ENCODE data around the gene RBM44. TPM values are rescaled to one million over a fixed set of nuclear protein-coding genes. Genes with fewer than 3 reads are reported as not detected.
"Not testable (repeated sequence)": the region's sequence is repeated elsewhere in the genome, so short reads cannot be mapped to it uniquely, and the experiment has no call there.

Gene RBM44
- total RNA-seq, 1 experiment from 2014 or later: 0.14 TPM

GRCh38 chr2:237835372-237835771 lies 36.8 kb downstream of the RBM44 start:
- no peak overlapping the region for H3K27ac Mint-ChIP-seq (ENCODE audit: unreplicated experiment)
- no peaks in the 10 kb centered on the region for H3K27me3 ChIP-seq (replicated peaks; ENCODE audit: control insufficient read depth, insufficient read depth, low read length)
- no peaks in the 10 kb centered on the region for H3K36me3 Mint-ChIP-seq (ENCODE audit: insufficient read depth, unreplicated experiment)
- intact Hi-C loops (cut with micrococcal nuclease; ENCODE audit: unreplicated experiment): no loop called here
- DNase-seq: no peak
- no peak overlapping the region for H3K4me3 ChIP-seq (ENCODE audit: low read depth, low read length)
- H3K4me3 Mint-ChIP-seq (ENCODE audit: unreplicated experiment): no peak overlapping the region
- TF ChIP-seq, protein P1, sequence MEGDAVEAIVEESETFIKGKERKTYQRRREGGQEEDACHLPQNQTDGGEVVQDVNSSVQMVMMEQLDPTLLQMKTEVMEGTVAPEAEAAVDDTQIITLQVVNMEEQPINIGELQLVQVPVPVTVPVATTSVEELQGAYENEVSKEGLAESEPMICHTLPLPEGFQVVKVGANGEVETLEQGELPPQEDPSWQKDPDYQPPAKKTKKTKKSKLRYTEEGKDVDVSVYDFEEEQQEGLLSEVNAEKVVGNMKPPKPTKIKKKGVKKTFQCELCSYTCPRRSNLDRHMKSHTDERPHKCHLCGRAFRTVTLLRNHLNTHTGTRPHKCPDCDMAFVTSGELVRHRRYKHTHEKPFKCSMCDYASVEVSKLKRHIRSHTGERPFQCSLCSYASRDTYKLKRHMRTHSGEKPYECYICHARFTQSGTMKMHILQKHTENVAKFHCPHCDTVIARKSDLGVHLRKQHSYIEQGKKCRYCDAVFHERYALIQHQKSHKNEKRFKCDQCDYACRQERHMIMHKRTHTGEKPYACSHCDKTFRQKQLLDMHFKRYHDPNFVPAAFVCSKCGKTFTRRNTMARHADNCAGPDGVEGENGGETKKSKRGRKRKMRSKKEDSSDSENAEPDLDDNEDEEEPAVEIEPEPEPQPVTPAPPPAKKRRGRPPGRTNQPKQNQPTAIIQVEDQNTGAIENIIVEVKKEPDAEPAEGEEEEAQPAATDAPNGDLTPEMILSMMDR (IDR thresholded peaks at IDR 0.05; ENCODE audit: insufficient read depth in 1 of 2, low read depth in 1 of 2, low read length in 1 of 2, severe bottlenecking in 1 of 2, unreplicated experiment in 1 of 2): no peak
- no peaks in the 10 kb centered on the region for H3K36me3 ChIP-seq (ENCODE audit: control insufficient read depth, insufficient read depth, low read length)
- no peaks in the 10 kb centered on the region for H3K9me3 Mint-ChIP-seq (ENCODE audit: unreplicated experiment)
- ChIA-PET POLR2A (no interaction called here), CTCF (no interaction called here)
- no peaks in the 10 kb centered on the region for H3K27me3 Mint-ChIP-seq (ENCODE audit: insufficient read depth, unreplicated experiment)
- no TSS peak for BruUV-seq (replicated peaks)
- no peaks in the 10 kb centered on the region for H3K4me1 Mint-ChIP-seq (ENCODE audit: low read depth, unreplicated experiment)
- H3K9me3 ChIP-seq: no peaks in the 10 kb centered on the region
- H3K4me1 ChIP-seq: no peaks in the 10 kb centered on the region

DNA sequence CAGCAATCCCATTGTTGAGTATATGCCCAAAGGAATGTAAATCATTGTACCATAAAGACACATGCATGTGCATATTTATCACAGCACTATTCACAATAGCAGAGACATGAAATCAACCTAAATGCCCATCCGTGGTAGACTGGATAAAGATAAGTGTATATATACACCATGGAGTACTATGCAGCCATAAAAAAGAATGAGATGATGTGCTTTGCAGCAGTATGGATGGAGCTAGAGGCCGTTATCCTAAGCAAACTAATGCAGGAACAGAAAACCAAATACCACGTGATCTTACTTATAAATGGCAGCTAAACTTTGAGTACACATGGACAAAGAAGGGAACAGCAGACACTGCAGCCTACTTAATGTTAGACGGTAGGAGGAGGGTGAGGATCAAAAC lies 42.5 kb downstream of the RBM44 start:
- no TSS peak for BruUV-seq (replicated peaks)
- H3K4me3 ChIP-seq (ENCODE audit: low read depth, low read length): no peak overlapping the region
- no peaks in the 10 kb centered on the region for H3K27me3 ChIP-seq (replicated peaks; ENCODE audit: control insufficient read depth, insufficient read depth, low read length)
- ChIA-PET POLR2A (no interaction called here), CTCF (no interaction called here)
- H3K9me3 Mint-ChIP-seq (ENCODE audit: unreplicated experiment): no peaks in the 10 kb centered on the region
- no peaks in the 10 kb centered on the region for H3K4me1 ChIP-seq
- TF ChIP-seq, protein P1 (IDR thresholded peaks at IDR 0.05; ENCODE audit: insufficient read depth in 1 of 2, low read depth in 1 of 2, low read length in 1 of 2, severe bottlenecking in 1 of 2, unreplicated experiment in 1 of 2): no peak
- DNase-seq: no peak
- intact Hi-C loops (cut with micrococcal nuclease; ENCODE audit: unreplicated experiment): no loop called here
- no peaks in the 10 kb centered on the region for H3K9me3 ChIP-seq
- H3K4me3 Mint-ChIP-seq (ENCODE audit: unreplicated experiment): no peak overlapping the region
- no peaks in the 10 kb centered on the region for H3K4me1 Mint-ChIP-seq (ENCODE audit: low read depth, unreplicated experiment)
- no peaks in the 10 kb centered on the region for H3K27me3 Mint-ChIP-seq (ENCODE audit: insufficient read depth, unreplicated experiment)
- no peaks in the 10 kb centered on the region for H3K36me3 Mint-ChIP-seq (ENCODE audit: insufficient read depth, unreplicated experiment)
- H3K36me3 ChIP-seq (ENCODE audit: control insufficient read depth, insufficient read depth, low read length): no peaks in the 10 kb centered on the region
- no peak overlapping the region for H3K27ac Mint-ChIP-seq (ENCODE audit: unreplicated experiment)

DNA sequence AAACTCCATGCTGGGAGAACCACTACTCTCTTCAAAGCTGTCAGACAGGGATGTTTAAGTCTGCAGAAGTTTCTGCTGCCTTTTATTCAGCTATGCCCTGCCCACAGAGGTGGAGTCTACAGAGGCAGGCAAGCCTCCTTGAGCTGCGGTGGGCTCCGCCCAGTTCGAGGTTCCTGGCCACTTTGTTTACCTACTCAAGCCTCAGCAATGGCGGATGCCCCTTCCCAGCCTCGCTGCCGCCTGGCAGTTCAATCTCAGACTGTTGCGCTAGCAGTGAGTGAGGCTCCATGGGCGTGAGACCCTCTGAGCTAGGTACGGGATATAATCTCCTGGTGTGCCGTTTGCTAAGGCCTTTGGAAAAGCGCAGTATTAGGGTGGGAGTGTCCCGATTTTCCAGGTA lies 50.4 kb downstream of the RBM44 start:
- POLR2A ChIA-PET; H3K4me1 ChIP-seq; H3K27me3 ChIP-seq (replicated peaks; ENCODE audit: control insufficient read depth, insufficient read depth, low read length); BruUV-seq (replicated peaks); H3K4me3 ChIP-seq (ENCODE audit: low read depth, low read length); H3K36me3 Mint-ChIP-seq (ENCODE audit: insufficient read depth, unreplicated experiment); DNase-seq; H3K27ac Mint-ChIP-seq (ENCODE audit: unreplicated experiment); H3K36me3 ChIP-seq (ENCODE audit: control insufficient read depth, insufficient read depth, low read length); H3K9me3 Mint-ChIP-seq (ENCODE audit: unreplicated experiment); H3K4me1 Mint-ChIP-seq (ENCODE audit: low read depth, unreplicated experiment); H3K27me3 Mint-ChIP-seq (ENCODE audit: insufficient read depth, unreplicated experiment); H3K4me3 Mint-ChIP-seq (ENCODE audit: unreplicated experiment); H3K9me3 ChIP-seq; CTCF ChIA-PET; intact Hi-C loops (cut with micrococcal nuclease; ENCODE audit: unreplicated experiment): not testable (repeated sequence)

DNA sequence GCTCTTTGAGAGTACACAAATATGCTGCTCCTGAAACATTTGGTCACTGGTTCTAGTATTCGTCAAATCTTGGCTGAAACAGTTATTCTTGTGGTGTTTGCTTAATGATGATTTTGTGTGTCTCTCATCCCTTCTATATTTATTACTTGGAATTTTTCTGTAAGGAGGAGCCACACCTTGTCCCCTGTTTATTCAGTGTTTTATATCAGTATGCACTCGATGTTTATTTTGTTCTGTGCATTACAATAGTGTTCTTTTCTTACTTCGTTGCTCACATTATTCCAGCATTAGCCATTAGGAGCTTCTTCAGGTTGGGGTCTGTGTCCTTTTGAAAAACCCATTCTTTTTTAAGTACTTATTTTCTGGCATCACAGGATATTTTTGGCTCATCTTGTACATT lies 55.7 kb downstream of the RBM44 start:
- intact Hi-C loops (cut with micrococcal nuclease; ENCODE audit: unreplicated experiment): loop anchor here (10.0 kb wide), 1 partner anchor 301 kb away; the partner anchor contains the start of gene ERFE
- H3K4me1 ChIP-seq: peaks cover 6% of the 10 kb centered on the region
- ChIA-PET CTCF (no interaction called here), POLR2A (no interaction called here)
- H3K9me3 ChIP-seq: no peaks in the 10 kb centered on the region
- H3K36me3 Mint-ChIP-seq (ENCODE audit: insufficient read depth, unreplicated experiment): no peaks in the 10 kb centered on the region
- no TSS peak for BruUV-seq (replicated peaks)
- no peaks in the 10 kb centered on the region for H3K27me3 ChIP-seq (replicated peaks; ENCODE audit: control insufficient read depth, insufficient read depth, low read length)
- H3K4me1 Mint-ChIP-seq (ENCODE audit: low read depth, unreplicated experiment): peaks cover 6% of the 10 kb centered on the region
- H3K36me3 ChIP-seq (ENCODE audit: control insufficient read depth, insufficient read depth, low read length): no peaks in the 10 kb centered on the region
- DNase-seq: no peak
- peaks cover 10% of the 10 kb centered on the region for H3K27me3 Mint-ChIP-seq (ENCODE audit: insufficient read depth, unreplicated experiment)
- no peak overlapping the region for H3K4me3 Mint-ChIP-seq (ENCODE audit: unreplicated experiment)
- H3K9me3 Mint-ChIP-seq (ENCODE audit: unreplicated experiment): no peaks in the 10 kb centered on the region
- TF ChIP-seq, protein P1 (IDR thresholded peaks at IDR 0.05; ENCODE audit: insufficient read depth in 1 of 2, low read depth in 1 of 2, low read length in 1 of 2, severe bottlenecking in 1 of 2, unreplicated experiment in 1 of 2): no peak
- no peak overlapping the region for H3K4me3 ChIP-seq (ENCODE audit: low read depth, low read length)
- H3K27ac Mint-ChIP-seq (ENCODE audit: unreplicated experiment): no peak overlapping the region
